ENCODE data around the gene AMPH. TPM values are rescaled to one million over a fixed set of nuclear protein-coding genes. Genes with fewer than 3 reads are reported as not detected.

The AMPH gene
- total RNA-seq, 1 donor from 2014 or later = 13.3 TPM

GRCh38 chr7:38335492-38336147, 295.6 kb downstream of the AMPH start:
- DNase-seq (ENCODE audit: extremely low spot score in 2 of 2) = no peak
- Histone ChIP-seq H3K36me3 (no peaks in the 10 kb centered on the region), H3K9me3 (no peaks in the 10 kb centered on the region), H3K4me1 (no peaks in the 10 kb centered on the region), H3K4me3 (no peak overlapping the region), H3K27me3 (no peaks in the 10 kb centered on the region), H3K27ac (peak overlapping the region; percentile 18)
- TF ChIP-seq POLR2AphosphoS5 (IDR thresholded peaks at IDR 0.05; ENCODE audit: insufficient read depth in 1 of 2, low read depth in 1 of 2) (peak in 1 of 2 donors; percentile 53), POLR2A (IDR thresholded peaks at IDR 0.05) (no peak)
- TF ChIP-seq, protein P1, sequence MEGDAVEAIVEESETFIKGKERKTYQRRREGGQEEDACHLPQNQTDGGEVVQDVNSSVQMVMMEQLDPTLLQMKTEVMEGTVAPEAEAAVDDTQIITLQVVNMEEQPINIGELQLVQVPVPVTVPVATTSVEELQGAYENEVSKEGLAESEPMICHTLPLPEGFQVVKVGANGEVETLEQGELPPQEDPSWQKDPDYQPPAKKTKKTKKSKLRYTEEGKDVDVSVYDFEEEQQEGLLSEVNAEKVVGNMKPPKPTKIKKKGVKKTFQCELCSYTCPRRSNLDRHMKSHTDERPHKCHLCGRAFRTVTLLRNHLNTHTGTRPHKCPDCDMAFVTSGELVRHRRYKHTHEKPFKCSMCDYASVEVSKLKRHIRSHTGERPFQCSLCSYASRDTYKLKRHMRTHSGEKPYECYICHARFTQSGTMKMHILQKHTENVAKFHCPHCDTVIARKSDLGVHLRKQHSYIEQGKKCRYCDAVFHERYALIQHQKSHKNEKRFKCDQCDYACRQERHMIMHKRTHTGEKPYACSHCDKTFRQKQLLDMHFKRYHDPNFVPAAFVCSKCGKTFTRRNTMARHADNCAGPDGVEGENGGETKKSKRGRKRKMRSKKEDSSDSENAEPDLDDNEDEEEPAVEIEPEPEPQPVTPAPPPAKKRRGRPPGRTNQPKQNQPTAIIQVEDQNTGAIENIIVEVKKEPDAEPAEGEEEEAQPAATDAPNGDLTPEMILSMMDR (IDR thresholded peaks at IDR 0.05) = peak; percentile 43 to 97 (median 67)
- intact Hi-C loops (cut with DNase I) = no loop called here

DNA sequence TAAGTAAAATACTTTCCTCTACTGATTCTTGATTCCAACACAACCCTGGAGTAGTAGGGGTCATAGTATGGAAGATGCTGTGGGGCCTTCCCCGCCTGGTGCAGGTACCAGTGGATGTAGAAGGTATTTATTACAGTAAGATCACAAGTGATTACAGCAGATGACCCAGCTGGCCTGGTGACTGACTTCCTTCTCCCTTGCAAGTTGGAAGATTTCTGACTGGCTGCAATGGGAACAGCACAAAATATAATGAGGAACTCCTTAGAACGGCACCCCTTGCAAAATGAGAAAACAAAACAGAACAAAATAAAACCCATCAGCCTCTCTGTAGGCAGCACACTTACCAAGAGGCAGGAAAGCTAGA, 296.1 kb downstream of the AMPH start:
- peak overlapping the region; percentile 18 for H3K27ac ChIP-seq
- H3K27me3 ChIP-seq = no peaks in the 10 kb centered on the region
- intact Hi-C loops (cut with DNase I) = no loop called here
- H3K4me3 ChIP-seq = no peak overlapping the region
- H3K4me1 ChIP-seq = no peaks in the 10 kb centered on the region
- no peak for DNase-seq (ENCODE audit: extremely low spot score in 2 of 2)
- H3K36me3 ChIP-seq = no peaks in the 10 kb centered on the region
- no peak for TF ChIP-seq POLR2AphosphoS5 (IDR thresholded peaks at IDR 0.05; ENCODE audit: insufficient read depth in 1 of 2, low read depth in 1 of 2)
- TF ChIP-seq, protein P1 (IDR thresholded peaks at IDR 0.05) = no peak
- TF ChIP-seq POLR2A (IDR thresholded peaks at IDR 0.05) = no peak
- H3K9me3 ChIP-seq = no peaks in the 10 kb centered on the region

DNA sequence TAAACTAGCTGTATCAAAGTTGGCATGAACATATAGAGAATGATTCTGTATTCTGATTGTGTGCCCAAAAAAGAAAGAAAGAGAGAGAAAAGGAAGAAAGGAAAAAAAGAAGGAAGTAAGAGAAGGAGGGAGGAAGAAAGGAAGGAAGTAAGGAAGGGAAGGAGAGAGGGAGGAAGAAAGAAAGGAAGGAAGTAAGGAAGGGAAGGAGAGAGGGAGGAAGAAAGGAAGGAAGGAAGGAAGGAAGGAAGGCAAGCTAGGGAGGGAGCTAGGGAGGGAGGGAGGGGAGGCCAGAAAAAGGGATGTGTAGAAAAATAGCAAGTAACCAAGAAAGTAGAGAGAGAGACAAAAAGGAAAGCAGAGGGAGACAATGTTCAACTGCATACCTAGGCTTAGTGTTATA, 297.0 kb downstream of the AMPH start:
- Histone ChIP-seq H3K27ac (no peak overlapping the region), H3K4me1 (no peaks in the 10 kb centered on the region), H3K9me3 (no peaks in the 10 kb centered on the region), H3K4me3 (no peak overlapping the region), H3K36me3 (no peaks in the 10 kb centered on the region), H3K27me3 (no peaks in the 10 kb centered on the region)
- intact Hi-C loops (cut with DNase I) = no loop called here
- TF ChIP-seq, protein P1 (IDR thresholded peaks at IDR 0.05) = no peak
- no peak for TF ChIP-seq POLR2AphosphoS5 (IDR thresholded peaks at IDR 0.05; ENCODE audit: insufficient read depth in 1 of 2, low read depth in 1 of 2)
- TF ChIP-seq POLR2A (IDR thresholded peaks at IDR 0.05) = no peak
- no peak for DNase-seq (ENCODE audit: extremely low spot score in 2 of 2)

Small RNA genes within 50 kb of the gene (small RNA-seq; reads per million reads assigned to genes)
- gene RN7SL83P (not detected), gene TRGV6 (not detected)
